HG02678 (cell line): ENCODE measurements around the gene MPZL3.
"Not testable (repeated sequence)": the region's sequence is repeated elsewhere in the genome, so short reads cannot be mapped to it uniquely, and the experiment has no call there.

Source experiments
- ATAC-seq: cut with Tn5 transposase; IDR thresholded peaks from one replicate; pipeline ENCODE4 v1.9.1; 2021; ENCODE audit warnings: mild to moderate bottlenecking, moderate library complexity; ENCODE audit not compliant: unreplicated experiment

The MPZL3 gene

DNA sequence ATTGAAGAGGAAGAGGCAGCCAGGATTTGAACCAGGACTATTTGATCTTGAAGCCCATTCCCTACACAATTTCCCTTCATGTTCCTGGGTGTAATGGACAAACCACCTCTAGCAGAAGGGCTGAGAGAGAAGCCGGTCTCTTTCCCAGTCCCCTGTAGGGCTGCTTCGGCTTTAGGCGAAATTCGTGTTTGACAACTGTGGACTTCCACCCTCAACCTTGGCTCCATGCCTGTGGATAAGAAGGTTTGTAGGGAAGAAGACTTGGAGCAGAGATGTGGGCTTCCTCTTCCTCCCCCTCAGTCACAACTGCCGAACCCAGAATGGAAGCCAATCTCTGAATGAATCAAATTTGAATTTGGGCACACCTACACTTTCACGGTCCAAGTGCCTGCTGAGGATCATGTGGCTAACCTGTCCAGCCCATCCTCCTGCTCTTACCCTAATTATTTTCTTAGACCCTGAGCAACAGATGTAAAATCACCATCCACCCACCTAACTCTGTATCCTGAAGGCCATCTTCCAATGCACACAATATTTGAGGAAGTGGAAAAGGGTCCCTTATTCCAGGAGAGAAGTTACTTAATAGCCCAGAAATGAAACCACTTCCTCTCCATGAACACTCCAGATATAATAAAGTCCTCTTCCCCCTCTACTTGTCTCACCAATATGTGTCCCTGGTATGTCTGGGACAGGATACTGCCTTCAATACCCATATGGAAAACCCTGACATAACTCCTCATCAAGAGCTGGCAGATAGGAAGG is 65.6 kb downstream of the MPZL3 start:
- ATAC-seq = no peak

- ATAC-seq = no peak
Observed at GRCh38 chr11:118184784-118185579, 67.2 kb downstream of the MPZL3 start.

GRCh38 chr11:118183691-118184090 is 68.5 kb downstream of the MPZL3 start:
- not testable (repeated sequence) for ATAC-seq

DNA sequence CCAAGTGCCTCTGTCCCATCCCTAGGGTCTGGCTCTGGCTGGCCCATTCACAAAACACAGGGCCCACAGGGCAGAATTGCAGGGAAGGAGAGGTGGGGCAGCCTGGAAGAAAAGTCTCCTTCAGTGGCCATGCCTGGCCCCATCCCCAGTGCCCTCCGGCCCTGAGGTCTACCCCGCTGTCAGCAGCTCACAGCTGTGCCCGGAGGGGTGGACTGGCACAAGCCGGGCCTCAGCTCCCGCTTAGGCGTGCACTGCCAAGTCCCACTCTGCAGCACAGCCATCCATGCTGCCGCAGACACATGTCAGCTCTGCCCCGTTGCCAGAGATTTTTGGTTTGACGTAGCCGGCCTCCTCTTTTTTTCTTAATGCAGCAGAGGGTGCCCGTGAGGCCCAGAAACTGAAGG is 71.9 kb downstream of the MPZL3 start:
- ATAC-seq = no peak

DNA sequence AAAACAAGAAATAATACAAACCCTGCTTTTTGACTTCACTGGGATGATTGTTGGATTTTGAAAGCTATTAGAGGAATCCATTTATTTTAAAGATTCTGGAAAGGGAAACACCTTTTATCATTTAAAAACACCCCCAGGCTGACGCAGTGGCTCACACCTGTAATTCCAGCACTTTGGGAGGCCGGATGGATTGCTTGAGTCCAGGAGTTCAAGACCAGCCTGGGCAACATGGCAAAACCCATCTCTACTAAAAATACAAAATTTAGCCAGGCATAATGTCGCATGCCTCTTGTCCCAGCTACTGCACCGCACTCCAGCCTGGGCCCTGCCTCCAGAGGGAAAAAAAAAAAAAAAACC is 75.4 kb downstream of the MPZL3 start:
- no peak for ATAC-seq
